Colon (tissue), 2 donors: Measurements from ENCODE around the gene NAXE.
"Not testable (repeated sequence)": the region's sequence is repeated elsewhere in the genome, so short reads cannot be mapped to it uniquely, and the experiment has no call there.

Experiments
- FAIRE-seq: peaks from 2 replicates; lab custom pipeline; 2012; peaks lifted over from hg19 to GRCh38; lab: Jason Lieb, UNC
- donor health status: control.
- donor health status: control.

Gene NAXE

GRCh38 chr1:156591432-156592157, at the start of gene NAXE:
Gene NAXE (plus strand): TSS chr1:156591776. CDS start chr1:156591805, 29 bp downstream.
- FAIRE-seq = no peak

DNA sequence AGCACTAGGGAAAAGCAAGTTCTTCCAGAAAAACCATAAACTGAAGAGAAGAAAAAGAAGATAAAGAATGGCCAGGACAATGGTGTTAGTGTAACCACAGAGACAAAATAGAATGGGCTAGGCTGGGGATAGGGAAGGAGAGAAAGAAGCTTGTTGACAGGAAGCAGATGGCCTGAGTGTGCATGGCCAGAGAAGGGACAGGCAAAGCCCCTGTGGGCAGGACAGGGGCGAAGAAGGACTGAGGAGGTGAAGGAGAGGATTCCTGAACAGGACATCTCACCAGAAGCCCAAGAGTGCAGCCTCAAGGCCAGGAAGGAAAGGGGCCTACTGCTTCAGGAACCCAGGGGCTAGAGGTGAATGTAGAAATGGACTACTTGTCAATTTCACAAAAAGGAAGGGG, 48.5 kb upstream of the NAXE start:
- no peak for FAIRE-seq

DNA sequence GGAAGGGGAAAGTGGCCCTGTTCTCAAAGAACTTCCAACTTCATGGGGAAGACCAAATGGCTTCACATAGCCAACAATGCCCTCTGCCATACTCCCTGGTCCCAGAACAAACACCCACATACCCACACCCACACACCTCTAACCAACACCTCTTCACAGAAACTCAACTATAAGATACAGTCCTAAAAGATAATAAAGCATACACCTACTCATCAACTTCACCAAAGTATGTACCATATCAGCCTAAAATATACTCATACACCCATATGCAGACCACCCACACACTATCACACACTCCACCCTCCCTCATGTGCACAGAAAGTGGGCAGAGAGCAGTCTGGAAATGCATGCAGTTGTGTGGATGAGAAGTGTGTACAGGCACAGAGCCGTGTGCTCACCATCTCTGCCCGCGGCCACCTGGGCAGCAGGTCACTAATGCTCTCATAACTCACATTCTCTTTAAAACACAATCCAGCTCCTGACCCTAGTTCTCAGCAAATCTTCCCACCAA, 46.9 kb upstream of the NAXE start:
- FAIRE-seq = no peak

DNA sequence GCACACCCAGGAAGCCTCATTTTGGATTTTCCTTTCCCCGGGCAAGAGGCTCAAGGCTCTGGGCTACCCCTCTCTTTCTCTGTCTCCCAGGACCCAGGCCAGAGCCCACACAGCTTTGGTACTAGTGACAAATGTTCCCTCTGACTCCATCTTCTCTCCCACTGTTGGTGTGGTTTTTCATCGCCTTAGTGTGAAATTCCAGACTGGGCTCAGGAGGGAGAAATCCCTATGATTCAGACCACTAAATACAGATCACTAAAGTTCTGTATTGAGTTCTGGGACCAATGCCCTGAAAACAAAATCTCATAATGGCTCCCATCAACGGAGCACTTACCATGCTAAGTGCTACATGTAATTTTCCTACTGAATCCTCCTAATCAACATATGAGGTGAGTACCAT, 45.3 kb upstream of the NAXE start:
- no peak for FAIRE-seq

DNA sequence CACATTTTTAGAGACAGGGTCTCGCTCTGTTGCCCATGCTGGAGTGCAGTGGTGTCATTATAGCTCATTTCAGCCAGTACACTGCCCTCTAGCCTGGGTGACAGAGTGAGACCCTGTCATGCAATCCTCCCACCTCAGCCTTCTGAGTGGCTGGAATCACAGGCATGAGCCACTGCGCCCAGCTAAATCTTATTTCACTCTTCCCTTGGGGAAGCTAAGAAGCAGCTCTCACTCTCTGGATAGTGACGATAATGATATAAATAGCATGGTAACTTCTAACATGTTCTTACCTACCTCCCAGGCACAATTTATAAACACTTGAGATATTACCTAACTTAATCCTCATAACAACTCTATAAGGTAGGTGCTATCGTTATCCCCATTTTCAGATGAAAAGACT, 44.1 kb upstream of the NAXE start:
- no peak for FAIRE-seq

DNA sequence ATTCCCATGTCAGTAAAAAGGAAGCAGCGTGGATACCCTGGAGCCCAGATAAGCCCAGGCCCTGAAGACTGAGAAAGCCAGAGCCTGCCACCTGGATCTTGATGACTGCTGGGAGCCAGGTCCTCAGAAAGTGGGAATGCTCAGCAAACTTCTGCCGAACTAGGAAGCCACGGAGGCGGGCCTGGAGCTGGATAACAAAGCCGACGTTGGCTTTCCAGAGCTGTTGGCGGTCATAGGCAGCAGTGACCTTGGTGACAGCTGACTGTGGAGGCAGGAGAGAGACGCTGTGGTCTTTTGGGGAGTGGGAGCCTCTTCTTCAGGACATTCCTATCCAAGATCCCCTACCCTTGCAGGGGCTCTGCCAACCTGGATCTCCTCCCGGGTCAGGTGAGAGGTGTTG, 43.6 kb upstream of the NAXE start:
- no peak for FAIRE-seq

DNA sequence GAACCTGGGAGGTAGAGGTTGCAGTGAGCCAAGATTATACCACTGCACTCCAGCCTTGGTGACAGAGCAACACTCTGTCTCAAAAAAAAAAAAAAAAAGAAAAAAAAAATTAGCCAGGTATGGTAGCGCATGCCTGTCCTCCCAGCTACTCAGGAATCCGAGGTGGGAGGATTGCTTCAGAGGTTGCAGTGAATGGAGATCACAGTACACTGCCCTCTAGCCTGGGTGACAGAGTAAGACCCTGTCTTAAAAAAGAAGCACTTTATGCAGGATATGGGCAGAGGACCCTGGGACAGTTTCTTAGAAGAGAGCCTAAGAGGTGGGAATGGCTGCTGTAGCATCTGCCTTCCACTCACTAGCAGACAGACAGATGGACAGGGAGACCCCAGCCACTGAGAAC, 42.2 kb upstream of the NAXE start:
- no peak for FAIRE-seq

DNA sequence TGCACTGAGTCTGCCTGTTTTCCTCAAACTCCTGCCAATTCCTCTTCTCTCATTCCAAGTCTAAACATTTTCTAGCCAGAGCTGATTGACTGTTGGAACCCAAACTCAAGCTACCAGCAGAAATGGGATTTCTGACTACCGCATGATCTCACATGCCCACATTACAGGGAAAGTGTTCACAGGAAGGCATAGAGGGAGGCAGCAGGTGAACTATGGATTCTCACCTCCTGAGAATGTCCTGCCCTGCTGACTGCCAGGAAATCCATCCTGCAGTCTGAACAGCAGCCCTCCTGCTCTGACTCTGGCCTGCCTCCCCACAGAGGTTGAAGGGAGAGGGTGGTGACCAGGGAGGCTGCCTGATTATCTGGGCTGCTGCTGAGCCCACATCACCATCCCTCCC, 41.7 kb upstream of the NAXE start:
- no peak for FAIRE-seq

- FAIRE-seq = no peak
Observed at GRCh38 chr1:156550346-156550745, 41.2 kb upstream of the NAXE start.

DNA sequence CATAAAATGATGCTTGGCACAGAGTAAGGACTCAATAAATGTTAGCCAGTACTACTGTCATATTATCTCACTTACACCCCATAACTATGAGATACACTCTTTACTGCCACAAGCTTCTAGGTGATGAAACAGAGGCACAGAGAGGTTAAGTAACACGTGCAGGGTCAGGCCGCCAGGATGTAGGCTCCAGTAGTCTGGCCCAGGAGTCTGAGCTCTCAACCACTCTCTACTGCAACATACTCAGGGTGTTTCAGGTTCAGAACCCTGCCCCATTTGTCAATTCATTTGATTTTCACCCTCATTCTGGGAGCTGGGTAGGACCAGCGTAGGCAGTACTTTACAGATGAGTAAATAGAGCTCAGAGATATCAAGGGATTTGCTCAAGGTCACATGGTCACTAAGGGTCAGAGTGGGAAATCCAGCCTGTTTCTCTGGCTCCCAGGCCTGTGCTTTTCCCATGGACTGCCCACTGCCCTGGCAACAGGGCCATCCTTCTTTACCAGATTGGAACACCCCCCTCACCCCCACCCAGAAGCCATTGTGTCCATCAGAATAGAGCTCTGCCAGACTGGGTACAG, 40.4 kb upstream of the NAXE start:
- no peak for FAIRE-seq

DNA sequence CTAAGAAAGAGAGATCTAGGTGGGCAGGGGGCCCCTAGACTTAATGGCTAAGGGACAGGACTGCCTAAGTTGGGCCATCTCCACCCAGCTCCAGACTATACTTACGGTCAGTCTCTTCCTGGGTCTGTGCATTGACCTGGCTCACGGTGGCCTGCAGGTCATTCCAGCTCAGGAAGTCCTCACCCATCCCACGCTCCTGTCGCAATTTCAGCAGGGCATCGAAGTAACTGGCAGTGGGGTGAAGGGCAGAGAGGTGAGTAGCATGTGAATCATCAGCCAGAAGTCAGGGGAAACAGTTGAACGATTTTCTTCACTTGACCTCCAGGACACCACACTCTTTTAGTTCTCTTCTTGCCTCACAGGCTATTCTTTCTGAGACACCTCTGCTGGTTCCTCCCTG, 39.7 kb upstream of the NAXE start:
- FAIRE-seq = no peak

GRCh38 chr1:156552518-156552917, 39.1 kb upstream of the NAXE start:
- no peak for FAIRE-seq

DNA sequence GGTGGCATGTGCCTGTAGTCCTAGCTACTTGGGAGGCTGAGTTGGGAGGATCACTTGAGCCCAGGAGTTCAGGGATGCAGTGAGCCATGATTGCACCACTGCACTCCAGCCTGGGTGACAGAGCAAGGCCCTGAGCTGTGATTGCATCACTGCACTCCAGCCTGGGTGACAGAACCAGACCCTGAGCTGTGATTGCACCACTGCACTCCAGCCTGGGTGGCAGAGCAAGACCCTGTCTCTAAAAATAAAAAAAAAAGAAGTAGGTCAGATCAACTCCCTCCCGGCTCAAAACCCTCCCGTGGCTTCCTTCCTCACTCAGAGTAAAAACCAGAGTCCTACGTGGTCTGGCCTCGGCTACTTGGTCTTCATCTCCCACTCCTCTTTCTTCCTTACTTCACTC, 38.6 kb upstream of the NAXE start:
- FAIRE-seq = not testable (repeated sequence)

DNA sequence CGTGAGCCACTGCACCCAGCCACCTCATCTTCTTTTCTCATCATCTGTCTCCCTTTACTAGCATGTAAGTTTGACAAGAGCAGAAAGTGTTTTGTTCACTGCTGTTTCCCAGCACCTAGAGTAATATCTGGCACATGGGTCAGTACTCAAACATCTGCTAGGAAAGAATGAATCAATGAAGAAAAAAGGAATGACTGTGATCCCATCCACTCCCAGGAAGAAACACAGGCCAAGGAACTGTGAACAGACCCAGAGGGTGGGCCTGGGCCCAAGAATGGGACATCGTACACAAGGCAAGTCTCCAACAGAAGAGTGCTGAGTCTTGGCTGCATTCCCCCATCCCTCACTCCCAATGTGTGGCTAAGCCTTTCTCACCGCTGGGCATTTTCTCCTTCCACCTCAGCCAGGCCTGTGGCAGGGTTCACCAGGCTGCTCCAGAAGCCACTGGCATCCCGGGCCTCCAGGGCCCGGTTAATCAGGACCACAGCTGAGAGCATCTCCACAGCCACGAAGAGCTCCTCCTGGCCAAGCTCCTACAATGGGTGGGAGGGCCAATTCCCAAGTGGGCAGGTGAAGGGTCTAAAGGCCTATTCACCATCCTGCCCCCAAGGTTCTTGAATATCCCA, 37.6 kb upstream of the NAXE start:
- FAIRE-seq = no peak

GRCh38 chr1:156554971-156555370, 36.6 kb upstream of the NAXE start:
- FAIRE-seq = no peak

- FAIRE-seq = no peak
Observed at GRCh38 chr1:156555715-156556114, 35.9 kb upstream of the NAXE start.

DNA sequence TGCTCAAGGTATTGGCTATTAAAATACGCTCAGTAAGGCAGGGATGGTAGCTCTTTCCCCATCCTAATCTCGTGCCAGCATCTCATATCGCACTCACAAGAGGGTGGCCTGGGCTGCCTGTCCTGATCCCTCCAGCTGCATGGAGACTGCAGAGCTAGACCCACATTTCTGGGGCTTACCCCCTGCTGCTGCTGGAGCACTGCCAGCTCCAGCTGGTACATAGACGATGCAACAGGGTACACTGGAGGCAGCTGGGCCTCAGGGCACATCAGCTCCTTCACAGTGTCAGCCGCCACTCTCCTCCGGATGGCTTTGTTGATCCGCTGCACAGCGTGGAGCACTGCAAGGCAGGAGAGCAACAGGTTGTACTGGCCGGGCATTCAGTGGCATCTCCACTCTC, 35.2 kb upstream of the NAXE start:
- no peak for FAIRE-seq

DNA sequence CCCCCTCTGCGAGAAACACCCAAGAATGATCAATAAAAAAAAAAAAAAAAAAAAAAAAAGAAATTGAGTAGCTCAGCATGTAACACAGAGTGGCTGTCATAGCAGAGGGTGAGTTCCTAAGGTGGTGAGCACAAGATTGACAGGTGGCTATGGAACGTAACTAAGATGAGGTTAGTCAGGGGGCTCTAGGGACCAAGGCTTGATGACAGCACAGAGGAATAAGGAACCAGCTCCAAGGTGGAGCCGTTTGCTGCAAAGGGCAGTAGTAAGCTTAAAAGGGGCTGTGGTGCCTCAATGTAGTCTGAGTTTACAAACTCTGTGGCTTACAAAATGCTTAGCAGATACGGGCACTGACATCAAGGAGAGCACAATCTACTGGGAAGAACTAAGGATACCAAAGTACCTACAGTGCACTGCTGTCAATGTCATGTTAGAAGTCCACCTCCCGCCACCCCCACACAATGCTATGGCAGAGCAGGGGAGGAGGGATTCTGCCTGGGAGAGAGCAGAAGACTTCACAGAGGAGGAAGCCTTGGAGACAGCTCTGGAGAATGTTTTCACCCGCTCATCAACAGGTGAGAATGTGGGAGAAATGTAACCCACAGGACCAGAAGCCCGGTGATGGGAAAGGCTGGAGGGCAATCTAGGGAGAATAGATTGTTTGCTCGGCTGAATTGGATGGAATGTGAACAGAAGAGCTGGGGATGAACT, 32.3 kb upstream of the NAXE start:
- no peak for FAIRE-seq

- no peak for FAIRE-seq
Observed at GRCh38 chr1:156559797-156560385, 31.7 kb upstream of the NAXE start.

DNA sequence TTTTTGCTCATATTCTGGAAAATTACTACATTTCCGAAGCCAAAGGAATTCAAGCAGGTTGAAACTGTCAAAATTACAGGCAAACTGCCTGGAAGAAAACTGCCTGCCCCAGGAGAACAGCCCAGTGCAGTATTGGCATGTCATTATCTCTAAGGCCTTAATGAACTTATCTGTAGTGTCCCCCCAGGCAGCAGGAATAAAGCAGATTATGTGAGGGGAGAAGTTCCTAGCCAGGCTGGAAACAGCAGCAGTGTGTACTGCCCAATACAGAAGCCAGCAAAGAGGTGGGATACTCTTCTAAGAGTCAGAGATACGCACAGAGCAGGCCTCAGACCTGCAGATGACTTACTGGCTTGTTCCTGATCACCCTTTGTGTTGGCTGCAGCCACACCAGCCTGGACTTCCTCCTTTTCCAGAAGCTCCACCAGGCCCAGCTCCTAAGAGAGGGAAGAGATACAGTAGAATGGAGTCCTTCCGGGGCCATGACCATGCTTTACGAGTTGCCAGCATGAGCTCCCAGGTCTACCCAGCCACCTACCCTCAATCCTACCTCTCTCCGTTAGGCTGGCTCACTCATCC, 30.9 kb upstream of the NAXE start:
- FAIRE-seq = no peak

- no peak for FAIRE-seq
Observed at GRCh38 chr1:156565519-156565918, 26.1 kb upstream of the NAXE start.

DNA sequence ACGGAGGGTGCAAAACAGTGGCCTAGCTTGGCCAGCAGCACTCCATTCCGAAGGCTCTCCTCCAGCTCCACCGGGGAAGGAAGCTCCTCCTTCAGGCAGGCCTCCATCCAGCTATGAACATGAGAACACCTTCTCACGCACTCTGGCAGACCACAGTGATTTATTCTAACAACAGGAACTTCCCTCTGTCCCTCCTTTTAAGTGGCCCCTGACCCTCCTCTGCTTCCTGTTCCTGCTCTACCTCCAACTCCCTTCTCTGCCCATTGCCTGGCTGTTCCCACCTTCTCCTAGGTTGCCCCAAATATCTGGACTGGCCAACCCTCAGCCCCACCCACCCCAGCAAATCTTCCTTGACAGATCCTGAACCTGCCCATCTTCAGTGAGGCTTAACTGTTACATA, 25.1 kb upstream of the NAXE start:
- no peak for FAIRE-seq
